ES-I3 (cell line): Measurements from ENCODE around the gene MGST2.

Experiments
- H3K36me3 ChIP-seq: 2 replicates; pipeline ENCODE4 v1.6.1; 2013; ENCODE audit warnings: mild to moderate bottlenecking, low read length, control low read depth, moderate library complexity; ENCODE audit not compliant: insufficient read depth
- H3K4me1 ChIP-seq: 2 replicates; pipeline ENCODE4 v1.6.1; 2013; ENCODE audit warnings: mild to moderate bottlenecking, control low read depth, low read length; ENCODE audit not compliant: insufficient read depth
- H3K9ac ChIP-seq: 2 replicates; pipeline ENCODE4 v1.6.1; 2013; ENCODE audit warnings: low read depth, mild to moderate bottlenecking, low read length, moderate library complexity
- H3K9me3 ChIP-seq: 2 replicates; pipeline ENCODE4 v1.6.1; 2013; ENCODE audit warnings: mild to moderate bottlenecking, low read length, moderate library complexity; ENCODE audit not compliant: control insufficient read depth, insufficient read depth

MGST2 gene

GRCh38 chr4:139656614-139657486 is 8.8 kb upstream of the MGST2 start:
- peak overlapping the region; percentile 40; the same call in 1 of the 2 replicates for H3K9ac ChIP-seq
- H3K4me1 ChIP-seq = peaks cover 16% of the 10 kb centered on the region
- no peaks in the 10 kb centered on the region for H3K9me3 ChIP-seq
- H3K36me3 ChIP-seq = no peaks in the 10 kb centered on the region

DNA sequence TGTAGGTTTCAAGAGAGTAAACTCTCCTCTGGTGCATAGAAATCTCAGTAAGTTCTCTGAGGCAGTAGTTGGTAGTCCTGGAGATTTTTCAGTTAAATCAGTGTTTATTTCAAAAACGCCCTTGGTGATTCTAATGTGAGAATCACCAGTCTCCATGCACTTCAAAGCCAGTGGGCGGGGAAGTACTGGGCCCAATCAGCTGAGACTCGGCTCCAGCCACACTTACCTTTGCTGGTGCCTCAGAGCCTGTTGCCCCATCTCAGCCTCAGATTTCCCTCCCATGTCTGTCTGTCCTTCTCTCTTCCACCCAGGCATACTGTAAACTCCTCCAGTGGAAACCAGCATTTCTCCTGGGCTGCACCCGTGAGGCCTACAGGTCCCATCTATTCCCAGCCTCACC is 7.4 kb upstream of the MGST2 start:
- Histone ChIP-seq H3K9me3 (no peaks in the 10 kb centered on the region), H3K9ac (no peak overlapping the region), H3K4me1 (peaks cover 16% of the 10 kb centered on the region), H3K36me3 (no peaks in the 10 kb centered on the region)

- peaks cover 16% of the 10 kb centered on the region for H3K4me1 ChIP-seq
- H3K9me3 ChIP-seq = no peaks in the 10 kb centered on the region
- no peak overlapping the region for H3K9ac ChIP-seq
- no peaks in the 10 kb centered on the region for H3K36me3 ChIP-seq
Observed at GRCh38 chr4:139658586-139659382, 6.8 kb upstream of the MGST2 start.

DNA sequence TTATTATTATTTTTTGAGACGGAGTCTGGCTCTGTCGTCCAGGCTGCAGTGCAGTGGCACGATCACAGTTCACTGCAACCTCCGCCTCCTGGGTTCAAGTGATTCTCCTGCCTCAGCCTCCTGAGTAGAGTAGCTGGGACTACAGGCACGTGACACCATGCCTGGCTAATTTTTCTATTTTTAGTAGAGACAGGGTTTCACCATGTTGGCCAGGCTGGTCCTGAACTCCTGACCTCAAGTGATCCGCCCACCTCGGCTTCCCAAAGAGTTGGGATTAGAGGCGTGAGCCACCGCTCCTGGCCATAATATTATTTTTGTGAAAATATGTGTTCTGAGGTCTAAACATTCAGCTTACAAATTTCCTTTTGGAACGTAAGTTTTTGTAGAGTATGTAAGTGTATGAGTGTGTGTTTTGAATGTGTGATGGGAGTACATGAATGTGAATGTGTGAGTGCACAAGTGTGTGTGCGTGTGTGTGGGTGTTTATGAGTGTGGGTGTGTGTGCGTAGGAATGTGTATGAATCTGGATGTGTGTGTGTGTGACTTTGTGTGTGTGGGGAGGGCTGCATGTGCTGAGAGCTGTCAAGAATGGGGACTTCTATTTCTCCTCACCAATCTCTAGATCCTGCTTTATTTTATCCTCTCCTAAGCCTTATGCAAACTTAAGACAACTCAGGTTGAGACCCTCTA is 5.7 kb upstream of the MGST2 start:
- no peaks in the 10 kb centered on the region for H3K36me3 ChIP-seq
- peaks cover 16% of the 10 kb centered on the region for H3K4me1 ChIP-seq
- no peak overlapping the region for H3K9ac ChIP-seq
- no peaks in the 10 kb centered on the region for H3K9me3 ChIP-seq

DNA sequence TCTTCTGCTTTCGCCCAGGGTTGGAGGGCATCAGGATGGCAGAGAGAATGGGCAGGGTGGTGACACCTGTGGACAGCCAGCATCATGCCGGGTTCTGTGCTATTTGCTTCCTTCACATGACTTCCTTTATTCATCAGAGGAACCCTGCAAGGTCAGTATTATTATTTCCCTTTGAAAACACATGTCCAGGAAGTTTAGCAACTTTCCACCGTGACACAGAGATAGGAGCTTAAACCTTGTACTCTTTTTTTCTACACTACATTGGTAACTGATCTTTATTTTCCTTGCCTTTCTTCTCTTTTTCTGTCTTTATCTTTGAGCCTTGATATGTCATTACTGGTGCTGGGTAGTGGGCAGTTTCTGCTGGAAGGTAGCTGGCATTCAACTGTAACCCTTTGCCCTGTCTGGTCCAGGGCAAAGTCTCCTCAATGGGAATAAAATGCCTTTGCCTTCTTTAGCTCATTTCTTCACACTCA is 5.0 kb upstream of the MGST2 start:
- no peaks in the 10 kb centered on the region for H3K36me3 ChIP-seq
- H3K9ac ChIP-seq = no peak overlapping the region
- peaks cover 16% of the 10 kb centered on the region for H3K4me1 ChIP-seq
- no peaks in the 10 kb centered on the region for H3K9me3 ChIP-seq

- Histone ChIP-seq H3K36me3 (no peaks in the 10 kb centered on the region), H3K9ac (no peak overlapping the region), H3K4me1 (peaks cover 9% of the 10 kb centered on the region), H3K9me3 (no peaks in the 10 kb centered on the region)
Observed at GRCh38 chr4:139663561-139664138, 2.0 kb upstream of the MGST2 start.

DNA sequence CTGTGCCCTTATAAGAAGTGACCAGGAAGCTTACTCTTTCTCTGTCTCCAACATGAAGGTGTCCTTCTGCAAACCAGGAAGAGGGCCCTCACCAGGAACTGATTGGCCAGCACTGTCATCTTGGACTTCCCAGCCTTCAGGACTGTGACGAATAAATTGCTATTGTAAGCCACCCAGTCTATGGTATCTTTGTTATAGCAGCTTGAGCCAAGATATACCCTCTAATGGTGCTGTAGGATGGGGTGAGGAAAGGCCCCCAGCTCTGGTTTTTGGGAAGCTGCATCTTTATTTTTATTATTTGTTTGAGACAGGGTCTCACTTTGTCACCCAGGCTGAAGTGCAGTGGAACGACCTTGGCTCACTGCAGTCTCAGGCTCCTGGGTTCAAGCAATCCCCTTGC is 1.2 kb upstream of the MGST2 start:
- Histone ChIP-seq H3K9ac (no peak overlapping the region), H3K4me1 (peaks cover 9% of the 10 kb centered on the region), H3K9me3 (no peaks in the 10 kb centered on the region; the same call in 1 of the 2 replicates), H3K36me3 (no peaks in the 10 kb centered on the region)

DNA sequence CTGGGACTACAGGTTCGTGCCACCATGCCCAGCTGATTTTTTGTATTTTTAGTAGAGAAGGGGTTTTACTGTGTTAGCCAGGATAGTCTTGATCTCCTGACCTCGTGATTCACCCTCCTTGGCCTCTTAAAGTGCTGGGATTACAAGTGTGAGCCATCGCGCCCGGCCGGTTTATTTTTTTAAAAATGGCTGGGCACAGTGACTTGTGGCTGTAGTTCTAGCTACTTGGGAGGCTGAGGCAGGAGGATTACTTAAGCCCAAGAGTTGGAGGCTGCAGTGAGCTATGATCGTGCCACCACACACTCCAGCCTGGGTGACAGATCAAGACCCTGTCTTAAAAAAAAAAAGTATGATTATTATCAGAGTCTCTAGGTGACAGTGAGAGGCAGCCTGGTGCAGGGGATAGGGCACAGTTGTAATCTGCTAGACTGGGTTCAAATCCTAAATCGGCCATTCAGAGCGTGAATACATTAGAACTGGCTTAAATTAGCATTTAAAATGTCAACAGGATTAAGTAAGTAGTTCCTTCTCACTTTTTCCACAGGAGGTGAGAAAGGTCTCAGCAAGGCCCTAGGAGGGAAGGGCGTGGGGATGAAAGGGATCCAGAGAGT is 435 bp upstream of the MGST2 start:
- H3K4me1 ChIP-seq = peaks cover 9% of the 10 kb centered on the region
- H3K36me3 ChIP-seq = no peaks in the 10 kb centered on the region
- H3K9me3 ChIP-seq = no peaks in the 10 kb centered on the region; the same call in 1 of the 2 replicates
- H3K9ac ChIP-seq = peak overlapping the region; percentile 74

- Histone ChIP-seq H3K4me1 (peaks cover 9% of the 10 kb centered on the region), H3K9ac (no peak overlapping the region; the same call in 1 of the 2 replicates), H3K9me3 (no peaks in the 10 kb centered on the region; the same call in 1 of the 2 replicates), H3K36me3 (no peaks in the 10 kb centered on the region)
Observed at GRCh38 chr4:139666735-139667281, 1.2 kb downstream of the MGST2 start.

DNA sequence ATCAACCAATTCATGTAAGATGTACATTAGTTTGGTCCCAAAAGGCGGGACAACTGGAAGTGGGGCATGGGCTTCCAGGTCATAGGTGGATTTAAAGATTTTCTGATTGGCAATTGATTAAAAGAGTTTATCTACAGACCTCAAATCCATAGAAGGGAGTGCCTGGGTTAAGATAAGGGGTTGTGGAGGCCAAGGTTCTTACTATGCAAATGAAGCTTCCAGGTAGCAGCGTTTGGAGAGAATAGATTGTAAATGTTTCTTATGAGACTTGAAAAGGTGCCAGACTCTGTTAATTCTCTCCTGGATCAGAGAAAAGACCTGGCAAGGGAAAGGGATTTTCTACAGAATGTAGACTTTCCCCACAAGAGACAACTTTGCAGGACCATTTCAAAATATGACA is 2.4 kb downstream of the MGST2 start:
- H3K9me3 ChIP-seq = no peaks in the 10 kb centered on the region; the same call in 1 of the 2 replicates
- no peak overlapping the region for H3K9ac ChIP-seq
- no peaks in the 10 kb centered on the region for H3K36me3 ChIP-seq
- peaks cover 12% of the 10 kb centered on the region for H3K4me1 ChIP-seq

DNA sequence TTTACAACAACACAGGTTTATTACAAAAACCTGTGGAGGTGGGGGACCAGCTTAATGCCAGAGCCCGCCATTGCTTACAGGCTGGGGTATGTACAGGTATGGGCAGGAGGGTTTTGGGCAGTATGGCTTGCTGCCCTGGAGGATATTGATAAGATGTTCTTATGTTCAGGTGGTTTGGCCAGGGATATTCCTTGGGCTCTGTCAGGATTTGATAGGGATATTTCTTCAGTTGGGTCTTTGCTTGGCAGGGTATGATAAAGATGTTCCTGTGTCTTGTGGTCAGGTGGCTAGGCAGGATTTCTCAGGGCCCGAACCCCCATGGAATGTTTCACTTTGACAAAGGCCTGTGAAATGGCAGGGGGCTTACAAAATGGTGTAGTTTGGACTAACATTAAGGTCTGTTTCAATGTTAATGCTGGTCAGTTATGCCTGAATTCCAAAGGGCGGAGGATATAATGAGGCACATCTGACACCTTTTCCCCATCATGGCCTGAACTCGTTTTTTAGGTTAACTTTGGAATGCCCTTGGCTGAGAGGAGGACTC is 3.1 kb downstream of the MGST2 start:
- Histone ChIP-seq H3K9me3 (no peaks in the 10 kb centered on the region; the same call in 1 of the 2 replicates), H3K36me3 (no peaks in the 10 kb centered on the region), H3K4me1 (peaks cover 12% of the 10 kb centered on the region), H3K9ac (no peak overlapping the region)

- Histone ChIP-seq H3K9ac (no peak overlapping the region), H3K36me3 (no peaks in the 10 kb centered on the region), H3K4me1 (peaks cover 12% of the 10 kb centered on the region), H3K9me3 (no peaks in the 10 kb centered on the region; the same call in 1 of the 2 replicates)
Observed at GRCh38 chr4:139669335-139669734, 3.7 kb downstream of the MGST2 start.

DNA sequence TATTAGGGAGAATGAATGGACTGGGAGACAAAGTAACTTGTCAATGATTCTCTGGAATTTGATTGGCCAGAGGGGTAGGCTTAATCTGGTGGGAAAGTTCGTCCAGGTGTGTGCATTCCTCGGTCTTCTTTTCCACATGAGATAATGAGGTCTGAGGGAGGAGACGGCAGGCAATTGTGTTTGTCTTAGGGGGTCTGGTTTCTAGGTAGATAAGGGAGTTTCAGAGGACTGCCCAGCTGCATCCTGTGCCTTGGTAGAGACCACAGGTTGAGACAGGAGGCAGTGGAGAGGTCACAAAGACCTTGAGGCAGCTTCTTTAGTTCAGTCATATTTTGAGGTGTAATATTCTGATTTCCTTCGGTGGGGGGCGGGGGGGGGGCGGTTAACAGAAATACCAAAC is 4.3 kb downstream of the MGST2 start:
- Histone ChIP-seq H3K9me3 (no peaks in the 10 kb centered on the region; the same call in 1 of the 2 replicates), H3K36me3 (no peaks in the 10 kb centered on the region), H3K9ac (no peak overlapping the region), H3K4me1 (peaks cover 12% of the 10 kb centered on the region)
